GOT3 (cell line): ENCODE measurements around the gene PIK3AP1.

Source experiments
- DNase-seq: peaks from one replicate; lab custom pipeline; 2025; ENCODE audit warnings: mixed read lengths; lab: John Stamatoyannopoulos, UW

Gene PIK3AP1

GRCh38 chr10:96642973-96643372 is 77.3 kb downstream of the PIK3AP1 start:
- no peak for DNase-seq

GRCh38 chr10:96642530-96642929 is 77.8 kb downstream of the PIK3AP1 start:
- DNase-seq, result no peak

DNA sequence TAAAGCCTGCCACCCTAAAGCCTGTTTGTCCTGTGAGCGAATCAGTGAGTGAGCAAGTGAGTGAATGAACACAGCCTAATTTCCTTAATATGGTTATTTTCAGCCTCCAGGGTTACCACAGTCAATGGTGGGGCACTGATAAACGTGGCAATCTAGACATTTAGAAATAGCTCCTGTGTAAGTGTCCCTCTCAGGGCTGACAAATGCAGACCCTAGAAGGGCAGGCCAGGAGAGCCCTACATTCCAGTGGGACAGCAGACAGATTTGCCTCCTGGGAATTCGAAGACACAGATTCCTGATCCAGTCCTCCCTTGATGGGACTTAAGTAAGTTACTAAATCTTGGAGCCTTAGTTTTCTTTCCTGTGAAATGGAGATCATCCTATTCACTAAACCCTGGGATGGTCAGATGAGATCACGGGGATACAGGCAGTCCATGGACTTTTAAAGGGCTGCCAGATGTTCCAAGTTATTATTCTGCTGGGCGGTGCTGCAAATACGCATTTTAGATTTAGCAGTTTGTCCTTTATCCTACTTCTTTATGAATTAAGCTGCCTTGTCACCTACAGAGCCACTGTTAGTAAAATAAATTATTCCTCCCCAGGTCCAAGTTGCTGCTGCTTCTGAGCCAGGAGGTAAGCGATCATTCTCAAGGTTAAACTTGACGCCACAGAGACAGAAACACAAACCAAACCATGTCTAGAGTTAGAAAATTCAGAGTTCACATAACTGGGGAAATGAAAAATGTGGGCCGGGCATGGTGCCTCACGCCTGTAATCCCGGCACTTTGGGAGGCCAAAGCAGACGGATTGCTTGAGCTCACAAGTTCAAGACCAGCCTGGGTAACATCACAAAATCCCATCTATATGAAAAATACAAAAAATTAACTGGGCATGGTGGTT is 78.7 kb downstream of the PIK3AP1 start:
- no peak for DNase-seq

DNA sequence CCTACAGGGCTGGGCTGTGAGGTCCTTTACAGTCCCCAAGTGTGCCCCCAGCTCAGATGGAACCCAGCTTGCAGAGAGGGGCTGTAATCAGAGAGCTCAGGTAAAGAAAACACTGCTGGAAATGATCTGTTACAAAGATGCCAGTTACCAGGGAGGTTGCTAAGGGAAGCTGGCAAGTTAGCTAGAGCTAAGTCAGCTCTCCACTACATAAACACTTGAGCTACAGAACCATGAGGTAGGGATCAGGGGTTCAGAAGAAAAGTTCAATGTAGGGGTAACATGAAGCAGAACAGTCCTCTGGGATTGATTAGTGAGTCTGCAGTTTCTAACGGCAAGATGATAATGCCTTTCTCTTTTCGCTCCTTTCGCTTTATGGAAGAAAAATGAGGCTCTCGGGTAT is 80.4 kb downstream of the PIK3AP1 start:
- no peak for DNase-seq

- DNase-seq, result no peak
Measured at GRCh38 chr10:96638696-96639095, 81.6 kb downstream of the PIK3AP1 start.

DNA sequence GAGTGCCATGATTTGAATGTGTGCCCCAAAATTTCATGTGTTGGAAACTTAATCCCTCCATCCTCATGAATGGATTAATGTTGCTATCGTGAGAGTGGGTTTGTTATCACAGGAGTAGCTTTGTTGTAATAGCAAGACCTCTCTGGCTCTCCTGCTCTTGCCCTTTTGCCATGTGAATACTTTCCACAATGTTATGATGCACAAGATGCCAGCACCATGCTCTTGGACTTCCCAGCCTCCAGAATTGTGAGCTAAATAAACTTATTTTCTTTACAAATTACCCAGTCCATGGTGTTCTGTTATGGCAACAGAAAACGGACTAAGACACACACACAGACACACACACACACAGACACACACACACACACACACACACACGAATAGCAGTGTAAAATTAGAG is 82.2 kb downstream of the PIK3AP1 start:
- DNase-seq, result no peak

- no peak for DNase-seq
Measured at GRCh38 chr10:96637709-96638108, 82.6 kb downstream of the PIK3AP1 start.

- DNase-seq, result no peak
Measured at GRCh38 chr10:96636551-96636950, 83.8 kb downstream of the PIK3AP1 start.

DNA sequence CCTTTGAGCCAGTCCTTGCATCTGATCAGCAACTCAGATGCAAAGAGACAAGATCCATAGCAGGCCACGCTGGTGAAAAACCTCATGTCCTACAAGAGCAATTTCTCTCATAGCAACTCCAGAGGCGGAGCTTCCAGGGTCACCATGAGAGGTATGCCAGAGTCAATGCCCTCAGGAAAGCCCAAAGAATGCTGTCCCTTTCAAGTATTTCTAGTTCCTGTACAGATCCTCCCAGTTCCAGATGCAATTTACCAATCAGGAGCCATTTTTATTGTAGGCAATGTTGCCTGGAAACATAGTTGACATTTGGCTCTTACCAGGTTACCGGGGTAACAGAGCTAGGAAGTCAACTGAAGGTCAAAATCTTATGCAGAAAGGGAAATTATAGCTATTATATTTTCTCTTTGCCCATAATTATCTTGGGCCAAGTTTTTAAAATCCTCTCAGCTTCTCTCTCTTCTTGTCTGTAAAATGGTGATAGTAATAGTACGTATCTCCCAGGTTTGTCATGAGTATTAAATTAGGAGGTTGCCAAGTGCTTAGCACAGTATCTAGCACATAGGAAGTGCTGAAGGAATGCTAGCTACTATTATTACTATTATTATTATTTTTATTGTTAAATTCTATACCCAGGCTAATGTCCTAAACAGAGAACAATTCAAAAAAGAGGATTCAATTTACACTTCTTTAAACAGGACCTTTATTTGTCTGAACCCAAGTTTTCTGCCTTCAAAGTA is 87.2 kb downstream of the PIK3AP1 start:
- no peak for DNase-seq

DNA sequence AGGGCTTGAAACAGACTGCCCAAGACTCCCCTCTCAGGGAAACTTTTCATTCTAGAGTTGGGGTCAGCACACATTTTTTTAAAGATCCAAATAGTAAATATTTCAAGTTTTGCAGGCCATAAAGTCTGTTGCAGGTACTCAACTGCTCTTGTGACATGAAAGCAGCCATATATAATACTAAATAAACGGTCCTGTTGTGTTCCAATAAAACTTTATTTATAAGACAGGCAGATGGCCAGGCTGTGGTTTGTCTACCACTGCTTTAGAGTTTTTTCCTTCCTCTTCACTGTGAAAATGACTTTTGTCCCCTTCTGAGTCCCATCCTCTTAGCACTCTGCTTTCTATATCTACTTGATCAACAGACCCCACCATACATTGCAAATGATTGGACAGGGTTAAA is 93.0 kb downstream of the PIK3AP1 start:
- no peak for DNase-seq

DNA sequence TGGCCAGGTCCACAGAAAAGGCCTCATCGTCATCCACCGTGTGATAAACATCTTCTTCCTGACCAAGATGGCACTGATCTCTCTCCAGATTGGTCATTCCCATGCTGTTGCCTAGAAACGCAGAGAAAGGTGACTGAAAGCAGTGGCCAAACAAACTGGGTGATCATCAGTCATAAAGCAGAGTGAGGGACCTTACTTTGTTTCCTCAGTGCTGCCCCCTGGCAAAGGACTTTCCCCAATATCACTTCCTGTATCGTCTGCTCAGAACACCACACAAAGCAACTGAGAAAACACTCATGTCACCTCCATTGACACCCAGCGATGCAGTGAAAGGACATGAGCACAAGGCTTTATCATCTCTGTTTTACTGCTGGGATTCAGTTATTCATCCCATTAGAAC is 93.5 kb downstream of the PIK3AP1 start:
- no peak for DNase-seq

GRCh38 chr10:96625173-96625572 is 95.1 kb downstream of the PIK3AP1 start:
- no peak for DNase-seq

DNA sequence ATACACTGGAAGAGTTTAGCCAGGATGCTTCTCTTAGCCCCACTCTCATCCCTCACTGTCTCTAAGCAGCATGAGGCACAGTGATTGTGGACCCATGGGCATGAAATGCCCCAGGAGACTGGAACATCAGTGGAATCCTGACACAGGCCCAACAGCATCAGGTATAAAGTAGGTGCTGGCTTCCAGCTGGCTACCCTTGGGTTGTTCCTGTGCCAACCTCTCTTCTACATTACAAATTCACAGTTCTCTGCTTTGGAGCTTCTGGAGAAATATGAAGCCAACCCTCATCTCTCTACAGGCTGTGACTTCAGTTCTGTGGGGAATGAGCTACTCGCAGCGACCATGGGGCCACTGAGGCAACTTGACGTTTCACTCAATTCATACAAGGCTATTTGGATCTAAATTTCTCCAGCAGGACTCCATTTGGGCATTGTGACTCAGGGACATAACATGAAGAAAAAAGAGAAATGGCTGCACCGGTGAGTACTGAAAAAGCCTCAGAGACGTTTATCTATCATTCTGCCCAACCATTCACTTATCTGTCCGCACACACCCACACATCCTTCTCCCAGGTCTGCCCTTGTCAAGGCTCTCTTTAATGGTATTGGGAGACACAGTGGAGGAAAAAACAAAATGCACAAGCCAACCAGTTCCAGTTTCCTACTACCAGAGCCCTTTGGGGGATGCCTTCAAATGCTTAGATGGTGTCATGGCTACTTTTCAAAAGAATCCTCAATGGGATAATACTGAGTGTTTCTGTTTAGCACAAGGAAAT is 98.1 kb downstream of the PIK3AP1 start:
- no peak for DNase-seq

GRCh38 chr10:96619796-96620773 is 100.2 kb downstream of the PIK3AP1 start:
- no peak for DNase-seq

GRCh38 chr10:96619120-96619519 is 101.2 kb downstream of the PIK3AP1 start:
- no peak for DNase-seq

DNA sequence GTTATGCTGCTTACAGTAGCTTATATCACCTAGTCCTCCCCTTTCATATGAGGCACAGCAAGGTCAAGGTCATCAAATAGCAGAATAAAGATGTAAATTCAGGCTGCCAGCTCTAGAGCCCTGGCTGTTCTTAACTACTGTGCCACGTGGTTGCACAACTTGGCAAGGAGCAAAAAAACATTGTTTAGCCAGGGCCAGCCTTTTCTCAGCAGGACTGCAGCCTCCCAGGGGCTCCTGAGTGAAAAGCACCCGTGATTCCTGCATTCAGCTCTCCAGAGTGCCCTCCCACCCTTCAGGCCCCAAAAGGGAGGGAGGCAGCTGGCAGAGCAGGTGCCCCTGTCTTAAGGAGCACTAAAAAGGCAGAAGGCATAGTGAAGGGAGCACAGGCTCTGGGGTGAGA is 101.7 kb downstream of the PIK3AP1 start:
- DNase-seq, result no peak

- no peak for DNase-seq
Measured at GRCh38 chr10:96616961-96617360, 103.4 kb downstream of the PIK3AP1 start.

- DNase-seq, result no peak
Measured at GRCh38 chr10:96614515-96614914, 105.8 kb downstream of the PIK3AP1 start.

- DNase-seq, result no peak
Measured at GRCh38 chr10:96613576-96613975, 106.7 kb downstream of the PIK3AP1 start.

- no peak for DNase-seq
Measured at GRCh38 chr10:96612055-96612830, 108.1 kb downstream of the PIK3AP1 start.
